HepG2 (cell line): ENCODE data around the gene ANAPC16. TPM values are rescaled to one million over a fixed set of nuclear protein-coding genes. Genes with fewer than 3 reads are reported as not detected.
A peak's percentile ranks its signal among the peaks of the same experiment; 100 is the strongest.

ENCODE experiments used
- ARNT ChIP-seq: fragments of 450-650 bp; IDR thresholded peaks from 2 replicates; pipeline ENCODE4 v1.6.1; 2017
- GABPA ChIP-seq, 2 experiments: IDR thresholded peaks; 2 replicates each; pipeline ENCODE4 v1.6.1; 2011 to 2016; ENCODE audit warnings: low read depth in 2 of 2, low read length in 1 of 2, missing biosample characterization in 1 of 2, missing genetic modification characterization in 1 of 2
- HES4 ChIP-seq: sonication (generic); formaldehyde crosslinking; IDR thresholded peaks from 2 replicates; pipeline ENCODE4 v1.9.0; 2021; ENCODE audit warnings: mild to moderate bottlenecking, missing genetic modification reagents, borderline replicate concordance
- NFE2L2 ChIP-seq: fragments of 150-350 bp; IDR thresholded peaks from 2 replicates; pipeline ENCODE4 v1.6.1; 2014; ENCODE audit warnings: low read length
- NONO ChIP-seq, 2 experiments: fragments of 450-650 bp in 1 of 2; sonication (generic) in 1 of 2; formaldehyde crosslinking in 1 of 2; IDR thresholded peaks in 1 of 2; conservative IDR thresholded peaks in 1 of 2; 2 replicates each; pipeline versions ENCODE4 v1.6.1 to v1.8.0; 2017 to 2022; ENCODE audit warnings: mild to moderate bottlenecking in 1 of 2, missing genetic modification reagents in 1 of 2, moderate library complexity in 1 of 2
- YEATS4 ChIP-seq: sonication (generic); formaldehyde crosslinking; IDR thresholded peaks from 2 replicates; pipeline ENCODE4 v1.4.0; 2020; ENCODE audit warnings: missing genetic modification reagents, borderline replicate concordance
- ZBTB7B ChIP-seq: sonication (generic); formaldehyde crosslinking; IDR thresholded peaks from 2 replicates; pipeline ENCODE4 v1.4.0; 2020; ENCODE audit warnings: missing genetic modification reagents
- ZC3H4 ChIP-seq: sonication (generic); formaldehyde crosslinking; IDR thresholded peaks from 2 replicates; pipeline ENCODE4 v1.4.0; 2020; ENCODE audit warnings: missing genetic modification reagents, borderline replicate concordance
- ZFP36 ChIP-seq: fragments of 150-350 bp; IDR thresholded peaks from 2 replicates; pipeline ENCODE4 v1.6.1; 2018; ENCODE audit warnings: borderline replicate concordance, low read length, low read depth; ENCODE audit not compliant: partially characterized antibody
- ZFY ChIP-seq: sonication (generic); formaldehyde crosslinking; IDR thresholded peaks from 2 replicates; pipeline ENCODE4 v1.4.0; 2020; ENCODE audit warnings: missing genetic modification reagents
- ZNF317 ChIP-seq: sonication (generic); formaldehyde crosslinking; IDR thresholded peaks from 2 replicates; pipeline ENCODE4 v1.5.0; 2020; ENCODE audit warnings: mild to moderate bottlenecking, missing genetic modification reagents
- ZNF367 ChIP-seq: sonication (generic); formaldehyde crosslinking; IDR thresholded peaks from 2 replicates; pipeline ENCODE4 v1.4.0; 2020; ENCODE audit warnings: missing genetic modification reagents, borderline replicate concordance
- ZNF614 ChIP-seq: IDR thresholded peaks from 2 replicates; pipeline ENCODE4 v1.6.1; 2018; ENCODE audit warnings: missing biosample characterization, missing genetic modification reagents, inconsistent platforms, borderline replicate concordance
- polyA plus RNA-seq, 8 experiments: library from polyadenylated mRNA; depleted of rRNA in 3 of 8; stranded (reverse) in 7 of 8; unstranded in 1 of 8; fragments of >200 nt; fragmentation: Illumina TruSeq in 4 of 8; extraction: Trizol in 4 of 8; gene quantifications; 2 replicates each; pipeline versions ENCODE4 v1.2.1 to v1.2.3, GENCODE V29; 2011 to 2016; ENCODE audit warnings: low read depth in 4 of 8, missing spikeins in 1 of 8, mixed read lengths in 1 of 8; ENCODE audit not compliant: insufficient read depth in 1 of 8
- total RNA-seq, 5 experiments: library from RNA; depleted of rRNA; stranded (reverse); fragments of >200 nt; fragmentation: Illumina TruSeq; extraction: Trizol; gene quantifications; 2 replicates each; pipeline ENCODE4 v1.2.3, GENCODE V29; 2016; ENCODE audit warnings: low read depth in 1 of 5
- TF ChIP-seq, protein P1 (sequence below): sonication (generic); formaldehyde crosslinking; IDR thresholded peaks from 2 replicates; pipeline ENCODE4 v1.5.0; 2020; ENCODE audit warnings: mild to moderate bottlenecking, low read depth, missing genetic modification reagents, borderline replicate concordance
- TF ChIP-seq, protein P2 (sequence below): IDR thresholded peaks from 2 replicates; pipeline ENCODE4 v1.6.1; 2016; ENCODE audit warnings: low read depth, control low read depth
- TF ChIP-seq, protein P3 (sequence below): sonication (generic); formaldehyde crosslinking; IDR thresholded peaks from 2 replicates; pipeline ENCODE4 v1.5.0; 2020; ENCODE audit warnings: mild to moderate bottlenecking, missing genetic modification reagents
- TF ChIP-seq, protein P4 (sequence below), 2 experiments: sonication (generic) in 1 of 2; formaldehyde crosslinking in 1 of 2; IDR thresholded peaks; 2 replicates each; pipeline versions ENCODE4 v1.5.1 to v1.6.1; 2011 to 2020; ENCODE audit warnings: borderline replicate concordance in 1 of 2, low read depth in 1 of 2, low read length in 1 of 2, mild to moderate bottlenecking in 1 of 2, missing genetic modification reagents in 1 of 2, moderate library complexity in 1 of 2
- TF ChIP-seq, protein P5 (sequence below): sonication (generic); formaldehyde crosslinking; IDR thresholded peaks from 2 replicates; pipeline ENCODE4 v1.4.0; 2020; ENCODE audit warnings: mild to moderate bottlenecking, missing genetic modification reagents, borderline replicate concordance

Gene ANAPC16
- total and polyA plus RNA-seq, 2 of the 13 experiments (the other 11 are each of a cell fraction or from before 2014, with no cell fraction given) = 74.8 to 89.4 TPM

DNA sequence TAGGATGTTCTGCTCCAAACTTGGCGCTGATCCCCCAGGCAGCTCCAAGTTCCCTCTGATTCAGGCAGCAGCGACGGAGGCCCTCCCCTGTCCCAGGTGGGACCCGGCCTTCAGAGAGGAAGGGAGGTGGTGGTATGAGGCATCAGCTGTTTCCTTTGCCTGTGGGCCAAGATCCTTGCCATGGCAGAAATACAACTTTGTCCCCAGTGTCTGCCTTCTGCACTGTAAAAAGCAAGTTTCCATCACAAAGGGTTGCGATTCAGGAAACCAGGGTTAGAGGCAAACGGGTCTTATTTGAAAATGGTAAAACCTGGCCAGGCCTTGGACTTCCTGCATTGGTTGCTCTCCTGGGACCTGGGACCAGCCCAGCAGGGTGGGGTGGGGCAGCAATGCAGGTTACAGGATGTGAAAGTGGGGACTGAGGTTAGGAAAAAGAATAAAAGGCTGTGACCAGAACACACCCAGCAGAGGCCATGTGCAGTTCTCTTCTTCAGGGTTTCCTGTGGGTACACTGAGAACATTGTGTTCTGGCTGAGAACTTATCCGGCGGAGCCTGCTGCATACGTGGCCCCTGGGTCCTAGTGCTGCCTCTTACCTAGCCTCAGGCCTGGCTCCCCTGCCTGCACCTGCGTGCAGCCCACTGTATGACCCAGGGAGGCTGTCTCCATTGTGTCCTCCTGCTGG lies 32.8 kb downstream of the ANAPC16 start (continued):
- TF ChIP-seq, protein P1, sequence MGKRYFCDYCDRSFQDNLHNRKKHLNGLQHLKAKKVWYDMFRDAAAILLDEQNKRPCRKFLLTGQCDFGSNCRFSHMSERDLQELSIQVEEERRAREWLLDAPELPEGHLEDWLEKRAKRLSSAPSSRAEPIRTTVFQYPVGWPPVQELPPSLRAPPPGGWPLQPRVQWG (CRISPR knock-in tag) = no peak
- TF ChIP-seq ZC3H4 (no peak), ZNF367 (CRISPR knock-in tag) (no peak), HES4 (CRISPR knock-in tag) (no peak), ZFP36 (no peak), ZBTB7B (CRISPR knock-in tag) (peak; percentile 64), ZNF614 (CRISPR knock-in tag) (peak; percentile 58; the same call in 1 of the 2 replicates), ZNF317 (CRISPR knock-in tag) (no peak), NONO (IDR thresholded peaks at IDR 0.05) (no peak), NONO (CRISPR knock-in tag; conservative IDR thresholded peaks at IDR 0.05) (peak; percentile 36; the same call in 1 of the 2 replicates), GABPA (IDR thresholded peaks at IDR 0.05; ENCODE audit: low read depth, low read length) (no peak), GABPA (CRISPR knock-in tag; IDR thresholded peaks at IDR 0.05; ENCODE audit: low read depth) (no peak), ZFY (CRISPR knock-in tag) (peak; percentile 75), ARNT (no peak), NFE2L2 (no peak), YEATS4 (CRISPR knock-in tag) (peak; percentile 62; the same call in 1 of the 2 replicates)
- TF ChIP-seq, protein P2, sequence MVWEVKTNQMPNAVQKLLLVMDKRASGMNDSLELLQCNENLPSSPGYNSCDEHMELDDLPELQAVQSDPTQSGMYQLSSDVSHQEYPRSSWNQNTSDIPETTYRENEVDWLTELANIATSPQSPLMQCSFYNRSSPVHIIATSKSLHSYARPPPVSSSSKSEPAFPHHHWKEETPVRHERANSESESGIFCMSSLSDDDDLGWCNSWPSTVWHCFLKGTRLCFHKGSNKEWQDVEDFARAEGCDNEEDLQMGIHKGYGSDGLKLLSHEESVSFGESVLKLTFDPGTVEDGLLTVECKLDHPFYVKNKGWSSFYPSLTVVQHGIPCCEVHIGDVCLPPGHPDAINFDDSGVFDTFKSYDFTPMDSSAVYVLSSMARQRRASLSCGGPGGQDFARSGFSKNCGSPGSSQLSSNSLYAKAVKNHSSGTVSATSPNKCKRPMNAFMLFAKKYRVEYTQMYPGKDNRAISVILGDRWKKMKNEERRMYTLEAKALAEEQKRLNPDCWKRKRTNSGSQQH (CRISPR knock-in tag) = peak; percentile 47
- TF ChIP-seq, protein P3, sequence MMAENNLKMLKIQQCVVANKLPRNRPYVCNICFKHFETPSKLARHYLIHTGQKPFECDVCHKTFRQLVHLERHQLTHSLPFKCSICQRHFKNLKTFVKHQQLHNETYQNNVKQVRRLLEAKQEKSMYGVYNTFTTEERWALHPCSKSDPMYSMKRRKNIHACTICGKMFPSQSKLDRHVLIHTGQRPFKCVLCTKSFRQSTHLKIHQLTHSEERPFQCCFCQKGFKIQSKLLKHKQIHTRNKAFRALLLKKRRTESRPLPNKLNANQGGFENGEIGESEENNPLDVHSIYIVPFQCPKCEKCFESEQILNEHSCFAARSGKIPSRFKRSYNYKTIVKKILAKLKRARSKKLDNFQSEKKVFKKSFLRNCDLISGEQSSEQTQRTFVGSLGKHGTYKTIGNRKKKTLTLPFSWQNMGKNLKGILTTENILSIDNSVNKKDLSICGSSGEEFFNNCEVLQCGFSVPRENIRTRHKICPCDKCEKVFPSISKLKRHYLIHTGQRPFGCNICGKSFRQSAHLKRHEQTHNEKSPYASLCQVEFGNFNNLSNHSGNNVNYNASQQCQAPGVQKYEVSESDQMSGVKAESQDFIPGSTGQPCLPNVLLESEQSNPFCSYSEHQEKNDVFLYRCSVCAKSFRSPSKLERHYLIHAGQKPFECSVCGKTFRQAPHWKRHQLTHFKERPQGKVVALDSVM = no peak
- TF ChIP-seq, protein P4, sequence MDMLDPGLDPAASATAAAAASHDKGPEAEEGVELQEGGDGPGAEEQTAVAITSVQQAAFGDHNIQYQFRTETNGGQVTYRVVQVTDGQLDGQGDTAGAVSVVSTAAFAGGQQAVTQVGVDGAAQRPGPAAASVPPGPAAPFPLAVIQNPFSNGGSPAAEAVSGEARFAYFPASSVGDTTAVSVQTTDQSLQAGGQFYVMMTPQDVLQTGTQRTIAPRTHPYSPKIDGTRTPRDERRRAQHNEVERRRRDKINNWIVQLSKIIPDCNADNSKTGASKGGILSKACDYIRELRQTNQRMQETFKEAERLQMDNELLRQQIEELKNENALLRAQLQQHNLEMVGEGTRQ (IDR thresholded peaks at IDR 0.05; ENCODE audit: low read depth, low read length) = no peak
- TF ChIP-seq, protein P4 (CRISPR knock-in tag; IDR thresholded peaks at IDR 0.05; ENCODE audit: borderline replicate concordance) = no peak
- TF ChIP-seq, protein P5, sequence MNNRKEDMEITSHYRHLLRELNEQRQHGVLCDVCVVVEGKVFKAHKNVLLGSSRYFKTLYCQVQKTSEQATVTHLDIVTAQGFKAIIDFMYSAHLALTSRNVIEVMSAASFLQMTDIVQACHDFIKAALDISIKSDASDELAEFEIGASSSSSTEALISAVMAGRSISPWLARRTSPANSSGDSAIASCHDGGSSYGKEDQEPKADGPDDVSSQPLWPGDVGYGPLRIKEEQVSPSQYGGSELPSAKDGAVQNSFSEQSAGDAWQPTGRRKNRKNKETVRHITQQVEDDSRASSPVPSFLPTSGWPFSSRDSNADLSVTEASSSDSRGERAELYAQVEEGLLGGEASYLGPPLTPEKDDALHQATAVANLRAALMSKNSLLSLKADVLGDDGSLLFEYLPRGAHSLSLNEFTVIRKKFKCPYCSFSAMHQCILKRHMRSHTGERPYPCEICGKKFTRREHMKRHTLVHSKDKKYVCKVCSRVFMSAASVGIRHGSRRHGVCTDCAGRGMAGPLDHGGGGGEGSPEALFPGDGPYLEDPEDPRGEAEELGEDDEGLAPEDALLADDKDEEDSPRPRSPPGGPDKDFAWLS (CRISPR knock-in tag) = 0 out of 2 replicates have a peak, but pooled peaks have one; percentile 77
